RCC 7860 (cell line): ENCODE results near the gene SYNRG.
A peak's percentile ranks its signal among the peaks of the same experiment; 100 is the strongest.

ENCODE experiments used
- DNase-seq: peaks from one replicate; pipeline ENCODE4 v3.0.0-alpha.2; 2015; ENCODE audit warnings: low spot score
- FAIRE-seq: peaks from 2 replicates; lab custom pipeline; 2012; peaks lifted over from hg19 to GRCh38; lab: Jason Lieb, UNC

Gene SYNRG

DNA sequence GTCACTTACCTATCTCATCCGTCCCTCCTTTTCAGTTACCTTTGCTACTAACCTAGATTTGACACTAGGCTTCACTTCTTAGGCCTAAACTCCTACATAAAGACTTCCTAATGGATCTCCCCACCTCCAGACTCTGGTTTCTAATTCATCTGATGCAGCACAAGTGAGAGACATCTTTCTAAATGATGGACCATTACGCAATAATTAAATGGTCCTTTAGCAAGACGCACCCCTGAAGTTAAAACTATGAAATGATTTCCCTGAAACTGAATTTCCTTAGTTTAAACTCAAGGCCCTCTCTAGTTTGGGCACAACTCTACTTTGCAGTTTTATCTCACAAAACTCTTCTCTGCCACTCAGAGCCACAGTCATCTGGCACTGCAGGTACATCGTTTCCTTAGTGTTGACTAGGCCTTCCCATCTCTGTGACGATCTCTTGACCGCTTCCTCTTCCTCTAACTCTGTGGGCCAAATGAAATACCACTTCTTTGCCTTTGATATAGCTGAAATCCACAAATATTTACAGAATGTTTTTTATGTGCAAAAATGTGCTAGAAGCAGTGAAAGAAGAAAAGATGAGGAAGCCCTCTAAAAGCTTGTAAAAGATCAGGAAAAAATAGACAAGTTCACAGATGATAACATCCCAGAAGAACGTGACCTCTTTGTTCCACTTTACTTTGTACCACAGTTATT, 3.3 kb downstream of the SYNRG start:
- FAIRE-seq (no peak), DNase-seq (no peak)

DNA sequence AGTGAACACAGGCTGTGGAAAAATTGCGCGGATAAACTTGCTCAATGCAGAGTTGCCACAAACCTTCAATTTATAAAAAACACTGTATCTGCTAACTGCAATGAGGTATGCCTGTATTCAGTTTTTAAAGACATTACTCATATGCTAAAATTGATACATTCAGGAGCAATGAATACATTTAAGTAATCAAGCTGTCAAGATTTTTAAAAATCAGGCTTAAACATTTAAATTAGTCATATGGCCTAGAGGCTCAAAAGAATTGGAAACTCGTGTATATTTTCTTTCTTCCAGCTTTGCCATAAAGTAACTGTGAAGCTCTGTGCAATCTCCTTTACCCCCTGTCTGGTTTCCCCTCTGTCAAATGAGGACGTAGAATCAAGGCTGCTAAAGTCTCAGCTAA, 4.1 kb downstream of the SYNRG start:
- FAIRE-seq (no peak), DNase-seq (no peak)

DNA sequence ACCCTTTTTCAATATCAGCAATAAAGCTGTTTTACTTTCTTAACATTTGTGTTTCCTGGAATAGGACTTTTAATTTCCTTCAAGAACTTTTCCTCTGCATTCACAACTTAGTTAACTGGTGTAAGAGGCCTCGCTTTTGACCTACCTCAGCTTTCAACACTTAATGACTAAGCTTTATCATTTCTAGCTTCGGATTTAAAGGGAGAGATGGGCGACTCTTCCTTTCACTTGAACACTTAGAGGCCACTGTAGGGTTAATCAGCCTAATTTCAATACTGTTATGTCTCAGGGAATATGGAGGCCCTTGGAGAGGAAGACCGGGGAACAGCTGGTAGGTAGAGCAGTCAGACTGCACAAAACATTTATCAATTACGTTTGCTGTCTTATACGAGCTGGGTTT, 4.7 kb downstream of the SYNRG start:
- no peak for FAIRE-seq

DNA sequence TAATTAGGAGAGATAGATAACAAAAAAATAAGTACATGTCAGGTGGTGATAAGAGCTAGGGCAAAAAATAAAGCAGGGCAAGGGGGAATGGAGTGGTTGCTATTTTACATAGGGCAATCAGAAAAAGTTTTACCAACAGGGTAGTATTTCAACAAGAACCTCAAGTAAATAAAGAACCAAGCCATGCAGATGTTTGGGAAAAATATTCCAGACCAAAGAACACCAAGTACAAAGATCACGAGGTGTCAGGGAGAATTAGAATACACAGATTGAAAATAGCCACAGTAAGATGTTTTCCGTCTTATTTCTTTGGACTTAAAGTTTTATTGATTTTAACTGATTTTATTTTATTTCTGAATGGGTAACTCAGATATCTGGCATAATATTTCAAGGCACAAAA, 11.1 kb downstream of the SYNRG start:
- no peak for FAIRE-seq
- DNase-seq = no peak

More for the DNA sequence above, 4.7 kb downstream of the SYNRG start:
- no peak for DNase-seq

DNA sequence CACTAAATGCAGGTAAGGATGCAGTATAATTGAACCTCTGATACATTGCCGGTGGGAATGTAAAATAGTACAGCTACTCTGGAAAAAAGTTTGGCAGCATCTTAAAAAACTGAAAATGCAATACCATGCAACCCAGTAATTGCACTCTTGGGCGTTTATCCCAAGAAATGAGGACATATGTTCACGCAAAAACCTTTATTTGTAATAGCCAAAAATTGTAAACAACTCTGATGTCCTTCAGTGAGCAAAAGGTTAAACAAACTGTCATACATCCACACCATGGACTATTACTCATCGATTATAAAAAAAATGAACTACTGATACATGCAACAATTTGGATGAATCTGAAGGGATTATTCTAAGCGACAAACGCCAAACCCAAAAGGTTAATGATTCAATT, 16.9 kb downstream of the SYNRG start:
- FAIRE-seq (no peak), DNase-seq (no peak)

DNA sequence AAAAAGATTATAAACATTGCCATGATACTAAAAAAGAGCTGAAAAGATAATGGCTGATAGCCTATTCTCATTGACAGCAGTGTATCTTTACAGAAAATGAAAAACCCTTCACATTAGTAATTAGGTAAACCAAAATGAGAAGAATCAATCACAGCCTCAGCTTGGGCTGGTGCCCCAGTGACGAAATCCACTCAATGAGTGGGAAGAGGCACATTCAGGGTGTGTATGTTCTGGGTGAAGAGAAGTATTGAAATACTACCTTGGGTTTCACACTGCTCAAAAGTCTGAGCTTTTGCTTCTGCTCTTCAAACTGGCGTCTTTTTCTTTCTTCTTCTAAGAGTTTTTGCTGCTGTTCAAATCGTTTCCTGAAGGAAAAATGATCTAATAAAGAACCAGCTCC, 24.2 kb downstream of the SYNRG start:
- DNase-seq = no peak
- FAIRE-seq = no peak

DNA sequence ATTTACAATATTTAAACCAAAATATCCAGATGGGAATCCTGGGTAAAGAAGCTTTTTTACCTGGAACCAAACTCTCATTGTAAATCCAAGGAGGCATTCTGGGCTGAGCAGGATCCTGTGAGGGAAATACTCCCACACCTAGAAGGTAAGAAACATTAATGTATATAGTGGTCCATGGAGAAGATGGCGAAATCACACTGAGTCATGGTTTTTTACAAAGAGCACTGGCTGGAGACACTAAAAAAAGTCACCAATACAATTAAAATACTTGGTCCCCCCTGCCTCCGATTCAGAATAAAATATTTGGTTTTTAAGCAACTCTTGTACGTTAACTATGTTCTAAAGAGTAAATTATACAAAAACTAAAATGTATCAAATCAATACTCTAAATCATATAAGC, 32.9 kb downstream of the SYNRG start:
- DNase-seq (no peak), FAIRE-seq (no peak)

DNA sequence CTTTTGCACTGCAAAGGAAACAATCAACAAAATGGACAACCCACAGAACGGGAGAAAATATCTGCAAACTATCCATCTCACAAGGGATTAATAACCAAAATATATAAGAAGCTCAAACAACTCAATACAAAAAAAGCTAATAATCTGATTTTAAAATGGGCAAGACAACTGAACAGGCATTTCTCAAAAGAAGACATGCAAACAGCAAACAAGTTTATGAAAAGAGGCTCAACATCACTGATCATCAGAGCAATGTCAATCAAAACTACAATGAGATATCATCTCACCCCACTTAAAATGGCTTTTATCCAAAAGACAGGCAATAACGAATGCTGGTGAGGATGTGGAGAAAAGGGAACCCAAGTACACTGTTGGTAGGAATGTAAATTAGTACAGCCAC, 34.8 kb downstream of the SYNRG start:
- no peak for FAIRE-seq
- DNase-seq = no peak

DNA sequence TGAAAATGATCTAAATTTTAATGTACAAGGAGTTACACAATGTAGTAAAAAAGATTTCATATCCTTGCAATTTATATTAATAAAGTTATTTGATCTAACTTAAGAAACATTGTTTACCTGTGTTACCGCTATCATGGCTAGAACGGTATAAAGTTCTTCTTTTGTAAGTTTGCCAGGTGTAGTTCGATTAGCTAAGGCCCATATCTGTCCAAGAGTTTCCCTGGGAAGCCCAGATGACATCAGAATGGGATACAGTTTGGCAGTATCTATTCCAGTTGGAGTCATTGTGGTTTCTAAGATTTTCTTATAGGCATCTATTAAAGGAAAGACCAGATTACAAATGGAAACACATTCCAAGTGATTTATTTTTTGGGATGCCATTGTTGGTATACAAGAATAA, 37.5 kb downstream of the SYNRG start:
- DNase-seq = no peak
- no peak for FAIRE-seq

DNA sequence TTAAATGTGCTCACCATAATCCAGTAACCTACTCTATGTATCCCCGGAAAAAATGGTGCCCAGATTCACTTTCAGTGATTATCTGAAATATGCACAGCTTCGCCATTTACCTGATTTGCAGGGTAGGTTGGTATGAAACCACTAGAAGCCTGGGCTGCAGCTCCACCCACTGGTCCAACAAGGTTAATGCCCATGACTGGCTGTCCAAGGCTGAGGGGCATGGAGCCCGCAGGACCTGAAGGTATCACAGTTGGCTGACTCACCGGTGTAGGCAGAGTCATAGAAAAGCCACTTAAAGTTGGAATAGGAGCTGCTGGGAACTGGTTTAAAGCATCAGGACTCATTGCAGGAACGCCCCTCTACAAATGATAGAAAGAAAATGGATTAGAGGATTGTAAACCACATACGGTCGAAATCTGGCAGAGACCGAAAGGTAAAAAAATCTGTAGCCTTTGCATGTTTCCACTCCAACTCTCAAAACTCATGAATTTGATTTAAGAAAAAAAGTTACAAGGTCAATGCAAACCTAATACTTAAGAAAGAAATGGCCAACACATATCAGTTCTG, 38.6 kb downstream of the SYNRG start:
- no peak for FAIRE-seq

DNA sequence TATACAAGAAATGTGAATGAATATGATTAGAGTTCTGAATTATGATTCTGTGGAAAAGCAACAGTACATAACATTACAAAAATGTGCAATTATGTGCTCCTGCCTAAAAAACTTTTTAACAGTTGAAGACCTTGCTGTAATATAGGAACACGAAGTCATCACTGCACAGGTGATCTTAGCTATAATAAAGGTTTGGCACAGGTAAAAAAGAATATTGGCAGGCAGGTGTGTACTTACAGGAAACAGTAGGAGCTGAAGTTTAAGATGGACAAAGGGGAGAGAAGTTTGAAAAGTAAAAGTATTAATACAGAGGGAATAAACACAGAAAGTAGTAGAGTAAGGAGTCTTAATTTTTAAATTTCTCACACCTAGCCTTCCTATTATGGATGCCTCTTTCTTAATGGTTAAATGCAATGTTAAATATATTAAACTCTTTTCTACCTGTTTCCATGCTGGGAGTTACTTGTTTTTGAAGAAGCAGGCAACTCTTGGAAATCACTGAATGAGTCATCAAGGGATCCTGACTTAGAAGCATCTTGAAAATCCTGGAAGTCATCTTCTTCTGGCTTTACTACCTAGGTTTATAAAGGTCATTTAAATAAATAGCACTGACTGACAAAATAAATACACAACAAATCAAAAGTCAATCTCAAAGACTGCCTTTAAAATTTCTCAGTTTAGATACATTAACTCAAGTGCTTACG, 40.7 kb downstream of the SYNRG start:
- FAIRE-seq (no peak), DNase-seq (no peak)

More for the DNA sequence above, 38.6 kb downstream of the SYNRG start:
- DNase-seq = peak; percentile 83

DNA sequence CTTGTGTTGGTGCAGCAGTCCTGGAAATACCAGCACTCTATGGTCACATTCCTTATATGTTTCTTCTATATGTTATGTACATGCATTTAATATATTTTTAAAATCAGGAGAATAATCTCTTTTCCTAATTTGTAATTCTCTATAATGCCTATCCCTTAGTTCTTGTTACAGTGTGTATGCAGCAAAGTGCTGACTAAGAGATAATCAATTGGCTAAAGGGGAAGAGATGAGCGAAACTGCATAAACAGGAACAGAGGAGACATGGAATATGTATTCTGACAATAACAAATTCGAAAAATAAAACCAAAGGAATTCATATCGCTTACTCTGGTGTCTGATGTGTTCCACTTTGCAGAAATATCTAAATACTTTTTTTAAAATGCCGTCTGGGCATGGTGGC, 41.7 kb downstream of the SYNRG start:
- DNase-seq (no peak), FAIRE-seq (no peak)

DNA sequence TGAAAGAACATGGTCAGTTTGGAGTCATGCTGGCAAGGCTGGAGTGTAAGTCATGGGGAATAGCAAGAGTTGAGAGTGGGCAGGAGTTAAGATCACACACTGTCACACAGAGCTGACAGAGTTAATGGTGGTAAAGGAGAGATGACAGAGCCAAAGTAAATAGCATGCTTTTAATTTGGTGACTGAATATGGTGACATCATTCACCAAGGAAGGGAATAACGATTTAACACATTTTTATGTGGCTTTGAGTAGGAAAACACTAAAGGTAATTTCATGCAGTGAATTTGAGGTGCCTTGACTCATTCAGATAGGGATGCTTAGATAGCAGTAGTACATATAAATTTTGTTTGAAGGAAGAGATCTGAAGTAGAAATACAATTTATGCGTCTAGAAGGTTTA, 42.1 kb downstream of the SYNRG start:
- FAIRE-seq (no peak), DNase-seq (no peak)

DNA sequence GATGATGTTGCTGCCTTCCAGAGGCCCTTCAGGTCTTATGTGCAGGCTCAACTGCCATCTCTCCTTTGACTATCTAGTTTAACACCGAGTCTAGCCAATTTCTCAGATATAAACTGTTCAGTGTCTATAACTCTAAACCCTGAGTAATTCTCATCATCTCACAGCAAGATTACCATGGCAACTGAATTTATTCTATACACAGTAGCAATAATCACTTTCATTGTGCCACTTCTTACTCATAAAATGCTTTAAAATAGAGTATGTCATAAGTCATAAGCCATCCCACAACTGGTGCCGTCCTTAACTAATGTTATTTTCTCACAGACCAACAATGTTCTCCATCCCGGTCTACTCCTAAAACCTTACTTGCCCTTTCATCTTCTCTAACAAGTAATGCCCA, 45.0 kb downstream of the SYNRG start:
- FAIRE-seq = no peak
- no peak for DNase-seq

DNA sequence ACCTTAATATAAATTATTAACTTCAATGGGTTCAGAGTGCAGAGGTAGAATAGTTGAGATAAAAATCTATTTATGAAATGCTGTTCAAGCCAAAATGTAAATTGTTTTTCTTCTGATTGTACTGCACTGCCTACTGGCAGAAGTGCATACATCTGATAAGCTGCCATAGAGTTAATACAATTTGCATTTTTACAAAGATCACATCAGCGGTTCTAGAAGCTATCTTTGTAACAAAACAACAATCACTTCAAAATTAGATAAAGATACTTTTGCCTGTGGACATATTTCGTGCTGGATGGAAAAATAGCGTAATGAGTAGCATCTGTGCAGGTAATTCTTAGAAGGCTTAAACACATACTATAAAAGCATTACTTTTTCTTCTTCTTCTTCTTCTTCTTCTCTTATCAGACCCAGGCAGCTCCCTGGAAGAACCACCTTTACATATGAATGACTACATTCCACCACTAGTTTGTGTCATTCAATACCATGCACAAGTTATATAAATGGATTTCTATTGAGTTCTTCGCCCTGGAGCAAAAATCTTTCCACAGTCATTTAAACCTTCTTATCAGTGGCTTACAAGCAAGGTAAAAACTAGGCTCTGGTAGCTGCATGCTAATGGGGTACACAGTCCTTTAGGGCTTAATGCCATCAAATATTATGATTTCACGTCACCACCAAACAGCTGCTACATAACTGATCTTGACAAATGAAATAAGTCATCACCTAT, 47.0 kb downstream of the SYNRG start:
- FAIRE-seq (no peak), DNase-seq (no peak)

DNA sequence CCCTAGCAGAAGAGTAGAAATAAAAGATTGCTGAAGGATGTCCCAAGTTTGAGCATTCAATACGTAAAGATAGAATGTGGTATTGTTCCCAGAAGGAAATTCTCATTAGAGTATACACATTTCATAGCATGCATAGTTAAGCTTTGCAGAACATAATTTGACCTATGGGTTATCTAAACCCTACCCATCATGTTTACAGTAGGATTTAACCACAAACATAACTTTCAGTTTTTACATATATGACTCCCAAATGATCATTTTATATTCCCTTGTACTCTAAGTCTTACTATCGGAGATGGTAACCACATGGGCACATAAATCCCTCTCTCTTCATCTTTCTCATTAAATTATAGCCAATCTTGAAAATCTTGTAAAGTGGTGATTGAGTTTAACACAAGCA, 50.9 kb downstream of the SYNRG start:
- no peak for FAIRE-seq

DNA sequence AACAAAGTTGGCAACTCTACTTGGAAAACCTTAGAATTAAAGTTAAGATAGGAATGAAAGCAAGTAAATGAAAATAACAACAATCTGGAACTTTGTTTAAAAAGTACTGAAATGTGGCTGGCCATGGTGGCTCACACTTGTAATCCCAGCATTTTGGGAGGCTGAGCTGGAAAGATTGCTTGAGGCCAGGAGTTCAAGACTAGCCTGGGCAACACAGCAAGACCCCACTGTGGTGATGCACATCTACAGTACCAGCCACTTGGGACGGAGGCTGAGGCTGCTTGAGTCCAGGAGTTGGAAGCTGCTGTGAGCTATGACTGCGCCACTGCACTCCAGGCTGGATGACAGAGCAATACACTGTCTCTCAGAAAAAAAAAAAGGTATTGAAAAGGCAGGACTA, 51.7 kb downstream of the SYNRG start:
- no peak for FAIRE-seq
- DNase-seq = no peak

More for the DNA sequence above, 50.9 kb downstream of the SYNRG start:
- DNase-seq = no peak

DNA sequence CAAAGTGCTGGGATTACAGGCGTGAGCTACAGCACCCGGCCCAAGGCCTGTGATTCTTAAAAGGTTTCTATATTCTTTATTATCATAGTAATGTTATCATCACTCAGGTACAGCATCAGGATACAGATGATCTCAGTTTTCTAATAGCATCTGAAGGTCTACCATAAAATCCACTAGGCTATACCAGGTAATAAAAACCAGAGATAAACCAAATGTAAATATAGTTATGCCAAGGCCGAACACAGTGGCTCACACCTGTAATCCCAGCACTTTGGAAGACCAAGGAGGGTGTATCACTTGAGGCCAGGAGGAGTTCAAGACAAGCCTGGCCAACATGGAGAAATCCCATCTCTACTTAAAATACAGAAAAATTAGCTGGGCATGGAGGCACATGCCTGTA, 53.8 kb downstream of the SYNRG start:
- FAIRE-seq (no peak), DNase-seq (no peak)

DNA sequence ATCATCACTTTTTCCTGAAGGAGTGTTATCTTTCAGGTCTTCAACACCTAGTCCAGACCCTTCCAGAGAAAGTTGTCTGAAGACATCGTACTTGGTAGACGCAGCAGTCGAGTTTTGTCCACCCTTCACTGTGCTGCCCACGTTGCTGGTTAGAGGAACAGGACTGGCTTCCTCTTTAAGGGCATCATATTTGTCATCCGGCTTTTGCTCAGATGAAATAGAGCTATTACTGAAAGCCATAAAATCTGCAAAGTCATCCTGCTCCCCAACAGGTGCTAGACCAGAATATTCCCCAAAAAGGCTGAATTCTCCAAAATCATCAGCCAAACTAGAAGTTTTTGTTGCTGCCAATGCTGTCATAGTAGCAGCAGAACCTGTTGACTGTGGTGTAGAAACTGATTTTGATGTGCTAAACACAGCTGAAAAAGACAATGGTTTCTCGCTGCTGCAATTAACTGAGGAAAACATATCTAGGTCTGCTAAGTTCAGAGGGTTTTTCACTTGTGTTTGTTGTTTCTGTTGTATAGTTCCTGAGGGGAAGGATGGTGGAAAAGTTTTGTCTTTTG, 55.7 kb downstream of the SYNRG start:
- no peak for DNase-seq
- FAIRE-seq = no peak

DNA sequence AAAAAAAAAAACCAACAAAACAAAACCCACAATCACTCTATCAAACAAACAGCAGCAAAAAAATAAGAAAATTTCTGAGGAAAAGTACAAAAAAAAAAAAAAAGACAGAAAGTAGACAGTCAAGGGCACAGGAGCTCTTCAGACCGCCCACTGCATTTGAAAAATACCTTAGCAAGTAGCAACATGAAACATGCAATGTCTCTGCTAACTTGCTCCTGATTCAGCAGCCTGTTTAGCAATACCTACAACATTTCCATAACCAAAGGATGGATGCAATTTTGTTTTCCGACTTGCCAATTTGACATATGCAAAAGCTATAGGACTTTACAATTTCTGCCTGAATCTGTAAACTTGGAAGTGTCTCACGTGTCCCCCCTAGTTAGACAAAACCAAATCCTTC, 57.4 kb downstream of the SYNRG start:
- DNase-seq (no peak), FAIRE-seq (no peak)

DNA sequence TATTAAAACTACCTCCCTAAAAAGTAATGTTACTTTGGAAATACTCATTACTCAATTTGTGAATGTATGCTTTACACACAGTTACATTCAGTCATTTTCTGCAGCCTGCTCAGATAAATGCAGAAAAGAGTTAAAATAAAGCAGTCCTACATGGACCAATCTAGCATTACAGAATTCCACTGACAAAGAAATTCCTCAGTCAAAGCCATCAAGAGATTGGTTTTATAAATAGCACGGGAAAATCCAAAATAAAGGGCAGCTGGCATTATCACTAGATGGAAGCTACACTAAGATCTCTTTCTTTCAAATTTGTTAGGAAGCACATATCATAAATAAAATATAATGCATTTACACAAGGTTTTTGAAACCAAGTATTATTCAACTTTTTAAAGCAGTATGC, 61.2 kb downstream of the SYNRG start:
- no peak for FAIRE-seq

More for the DNA sequence above, 61.2 kb downstream of the SYNRG start:
- no peak for DNase-seq
